Neural progenitor cell (in vitro differentiated cells): ENCODE measurements around the gene OR8D1.

Experiments used
- EZH2 ChIP-seq: fragments of 200-600 bp; sonication (generic); IDR thresholded peaks from 2 replicates; pipeline ENCODE4 v1.6.1; 2017; ENCODE audit warnings: antibody characterized with exemption, mild to moderate bottlenecking, moderate library complexity
- EZH2phosphoT487 ChIP-seq: fragments of 200-600 bp; sonication (generic); IDR thresholded peaks from 2 replicates; pipeline ENCODE4 v1.6.1; 2017; ENCODE audit warnings: antibody characterized with exemption
- TF ChIP-seq, protein P1 (sequence below): fragments of 200-600 bp; sonication (generic); IDR thresholded peaks from 2 replicates; pipeline ENCODE4 v1.5.1; 2017; ENCODE audit warnings: antibody characterized with exemption, mild to moderate bottlenecking

DNA sequence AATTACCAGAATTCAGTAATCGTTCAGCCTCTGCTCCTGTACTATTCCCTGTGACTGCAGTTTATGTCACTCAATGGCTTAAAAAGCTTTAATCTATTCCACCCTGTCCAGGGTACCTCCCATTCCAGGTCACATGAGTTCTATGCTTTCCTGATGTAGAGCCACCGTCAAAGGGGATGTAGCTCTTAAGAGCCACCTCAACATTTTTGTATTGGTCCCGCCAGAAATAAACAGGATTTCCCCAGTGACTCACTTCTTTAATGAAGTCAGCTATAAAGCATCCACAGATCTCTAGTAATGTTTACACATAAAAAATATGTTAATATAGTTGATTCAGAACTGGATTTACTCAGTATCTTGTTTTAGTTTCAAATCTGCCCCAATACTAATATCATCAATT is 1.3 kb upstream of the OR8D1 start:
- TF ChIP-seq EZH2 (no peak), EZH2phosphoT487 (no peak)
- TF ChIP-seq, protein P1, sequence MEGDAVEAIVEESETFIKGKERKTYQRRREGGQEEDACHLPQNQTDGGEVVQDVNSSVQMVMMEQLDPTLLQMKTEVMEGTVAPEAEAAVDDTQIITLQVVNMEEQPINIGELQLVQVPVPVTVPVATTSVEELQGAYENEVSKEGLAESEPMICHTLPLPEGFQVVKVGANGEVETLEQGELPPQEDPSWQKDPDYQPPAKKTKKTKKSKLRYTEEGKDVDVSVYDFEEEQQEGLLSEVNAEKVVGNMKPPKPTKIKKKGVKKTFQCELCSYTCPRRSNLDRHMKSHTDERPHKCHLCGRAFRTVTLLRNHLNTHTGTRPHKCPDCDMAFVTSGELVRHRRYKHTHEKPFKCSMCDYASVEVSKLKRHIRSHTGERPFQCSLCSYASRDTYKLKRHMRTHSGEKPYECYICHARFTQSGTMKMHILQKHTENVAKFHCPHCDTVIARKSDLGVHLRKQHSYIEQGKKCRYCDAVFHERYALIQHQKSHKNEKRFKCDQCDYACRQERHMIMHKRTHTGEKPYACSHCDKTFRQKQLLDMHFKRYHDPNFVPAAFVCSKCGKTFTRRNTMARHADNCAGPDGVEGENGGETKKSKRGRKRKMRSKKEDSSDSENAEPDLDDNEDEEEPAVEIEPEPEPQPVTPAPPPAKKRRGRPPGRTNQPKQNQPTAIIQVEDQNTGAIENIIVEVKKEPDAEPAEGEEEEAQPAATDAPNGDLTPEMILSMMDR, result no peak
